Astrocyte (in vitro differentiated cells and primary cell): ENCODE data around the gene RBM14.

Experiments used
- CTCF ChIP-seq: IDR thresholded peaks from 2 replicates; pipeline ENCODE4 v1.5.1; 2011; ENCODE audit warnings: low read depth, mild to moderate bottlenecking, inconsistent platforms, low read length, moderate library complexity; ENCODE audit not compliant: insufficient read depth
- EZH2 ChIP-seq: IDR thresholded peaks from 2 replicates; pipeline ENCODE4 v1.6.1; 2012; ENCODE audit warnings: mild to moderate bottlenecking, low read length, inconsistent platforms; ENCODE audit not compliant: insufficient read depth

- TF ChIP-seq CTCF (no peak), EZH2 (no peak)
Measured at GRCh38 chr11:66569076-66569475, 47.4 kb upstream of the RBM14 start.
